ENCODE measurements around the gene HDLBP.
"Not testable (repeated sequence)": the region's sequence is repeated elsewhere in the genome, so short reads cannot be mapped to it uniquely, and the experiment has no call there.

The HDLBP gene

GRCh38 chr2:241330616-241330981 is 15.1 kb upstream of the HDLBP start:
- no peak for DNase-seq (ENCODE audit: extremely low read depth in 1 of 2, low read depth in 1 of 2)

DNA sequence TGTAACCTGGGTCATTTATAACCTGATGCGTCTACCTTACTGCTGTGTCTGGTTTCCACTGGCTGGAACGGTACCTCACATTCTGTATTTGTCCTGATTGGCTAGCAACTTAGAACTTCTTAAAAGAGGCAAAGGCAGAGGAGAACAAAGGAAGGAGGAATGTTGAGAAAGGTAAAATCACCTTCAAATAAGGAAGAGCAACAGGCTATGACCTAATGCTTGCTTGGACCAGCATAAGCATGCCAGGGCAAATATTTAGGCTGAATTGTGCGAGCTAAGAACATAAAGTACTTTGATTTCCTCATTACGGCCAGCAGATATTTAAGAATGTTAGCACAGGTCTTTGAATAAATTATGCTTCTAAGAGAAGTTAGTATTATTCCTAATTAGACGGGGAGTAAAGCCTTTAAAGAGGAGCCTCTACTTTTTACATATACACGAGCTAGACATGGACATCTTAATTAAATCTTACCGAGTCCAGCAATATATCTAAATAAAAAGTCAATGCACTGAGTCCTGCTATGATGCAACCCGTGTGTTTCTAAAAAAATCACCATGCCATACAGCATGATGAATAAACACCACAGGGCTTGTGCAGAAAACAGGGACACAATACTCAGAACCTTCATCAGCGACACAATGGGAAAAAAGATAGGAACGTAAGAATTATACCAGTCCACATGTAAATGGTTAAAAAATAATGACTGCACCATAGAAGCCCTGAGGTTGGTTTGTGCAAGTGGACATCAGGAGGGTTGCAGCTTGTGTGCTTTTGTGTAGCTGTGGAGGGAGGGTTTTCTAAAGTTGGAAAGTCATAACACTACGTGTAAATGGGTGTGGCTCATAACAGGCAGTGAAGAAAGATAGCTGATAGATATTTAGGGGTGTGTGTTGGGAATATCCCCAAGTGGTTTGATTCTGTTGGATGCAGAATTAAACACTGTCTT is 14.5 kb upstream of the HDLBP start:
- DNase-seq (ENCODE audit: extremely low read depth in 1 of 2, low read depth in 1 of 2) = no peak

DNA sequence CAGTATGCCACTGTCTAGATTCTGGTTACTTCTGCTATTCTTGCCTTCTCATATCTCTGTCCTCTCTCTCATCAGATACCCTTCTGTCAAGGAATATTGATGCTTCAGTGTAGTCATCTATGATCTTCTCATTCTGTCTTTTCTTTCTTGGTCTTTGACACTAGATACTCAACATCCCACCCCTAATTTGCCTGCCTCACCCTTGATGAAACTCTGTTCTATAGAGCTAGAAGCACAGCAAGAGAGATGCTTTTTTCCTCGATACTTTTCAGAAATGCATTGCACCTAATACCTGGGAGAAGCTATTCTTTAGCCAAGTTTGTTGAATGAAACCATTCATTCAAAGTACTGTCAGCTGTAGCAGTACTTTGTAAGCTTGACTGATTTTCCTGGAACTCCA is 9.8 kb upstream of the HDLBP start:
- DNase-seq (ENCODE audit: extremely low read depth in 1 of 2, low read depth in 1 of 2) = no peak

DNA sequence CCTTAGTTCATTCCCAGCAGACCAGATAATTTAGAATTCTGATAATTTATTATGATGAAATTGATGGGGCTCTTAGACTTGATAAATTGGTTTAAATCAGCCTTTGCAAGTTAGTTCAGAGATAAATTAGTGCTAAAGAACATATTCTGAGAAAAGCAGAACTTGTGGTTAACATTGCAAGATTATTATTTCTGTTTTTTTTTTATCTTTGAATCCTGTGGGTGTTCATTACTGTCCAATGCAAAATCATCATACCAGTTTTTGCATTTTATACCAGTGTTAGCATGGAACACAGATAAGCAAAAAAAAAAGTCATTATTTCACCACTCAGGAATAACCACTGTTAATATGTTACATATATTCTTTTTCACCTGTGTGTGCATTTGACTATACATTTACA is 9.3 kb upstream of the HDLBP start:
- DNase-seq (ENCODE audit: extremely low read depth in 1 of 2, low read depth in 1 of 2) = no peak

DNA sequence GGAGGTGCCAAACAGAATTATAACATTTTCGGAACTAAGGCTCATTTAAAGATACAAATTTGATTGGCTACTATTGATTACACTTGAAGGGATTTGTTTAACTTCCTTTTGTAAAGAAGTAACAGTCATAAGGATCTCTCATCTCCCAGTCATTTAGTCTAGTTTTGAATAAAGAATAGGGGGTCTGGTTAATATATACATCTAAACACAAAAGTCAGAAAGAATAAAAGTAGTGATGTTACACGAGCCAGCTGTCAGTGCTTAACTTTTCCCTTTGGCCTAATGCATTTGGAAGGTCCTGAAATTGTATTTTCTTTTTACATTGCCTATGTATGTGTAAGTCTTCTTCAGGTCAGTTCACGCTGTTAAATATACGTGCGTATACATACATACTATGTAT is 8.3 kb upstream of the HDLBP start:
- no peak for DNase-seq (ENCODE audit: extremely low read depth in 1 of 2, low read depth in 1 of 2)

GRCh38 chr2:241321886-241322285 is 6.4 kb upstream of the HDLBP start:
- DNase-seq (ENCODE audit: extremely low read depth in 1 of 2, low read depth in 1 of 2) = no peak

DNA sequence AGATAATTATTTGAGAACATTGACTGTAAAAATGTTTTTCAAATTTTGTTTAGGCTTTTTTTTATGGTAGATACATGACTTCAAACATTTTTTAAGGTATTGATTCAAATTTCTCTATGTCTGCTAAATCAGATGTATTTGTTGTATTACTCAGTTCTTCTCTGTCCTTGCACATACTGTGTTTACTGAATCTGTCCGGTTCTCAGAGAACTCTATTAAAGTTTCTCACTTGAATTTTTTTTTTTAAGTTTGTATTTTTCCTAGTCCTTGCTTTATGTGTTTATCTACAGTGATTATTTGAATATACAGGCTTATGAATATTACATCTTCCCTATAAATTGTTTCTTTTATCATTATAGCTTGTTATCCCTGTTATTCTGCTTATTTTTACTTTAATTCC is 5.6 kb upstream of the HDLBP start:
- DNase-seq (ENCODE audit: extremely low read depth in 1 of 2, low read depth in 1 of 2) = no peak

DNA sequence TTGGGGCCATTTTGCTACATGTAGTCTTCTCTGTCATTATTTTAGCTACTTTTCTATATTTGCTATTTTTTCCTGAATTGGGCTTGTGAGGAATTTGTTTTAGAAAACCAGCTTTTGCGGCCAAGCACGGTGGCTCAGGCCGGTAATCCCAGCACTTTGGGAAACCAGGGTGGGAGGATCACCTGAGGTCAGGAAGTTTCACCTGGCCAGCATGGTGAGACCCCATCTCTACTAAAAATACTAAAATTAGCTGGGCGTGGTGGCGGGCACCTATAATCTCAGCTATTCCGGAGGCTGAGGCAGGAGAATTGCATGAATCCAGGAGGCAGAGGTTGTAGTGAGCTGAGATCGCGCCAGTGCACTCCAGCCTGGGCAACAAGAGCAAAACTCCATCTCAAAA is 4.9 kb upstream of the HDLBP start:
- DNase-seq (ENCODE audit: extremely low read depth in 1 of 2, low read depth in 1 of 2) = no peak

GRCh38 chr2:241318830-241319229 is 3.4 kb upstream of the HDLBP start:
- not testable (repeated sequence) for DNase-seq (ENCODE audit: extremely low read depth in 1 of 2, low read depth in 1 of 2)

DNA sequence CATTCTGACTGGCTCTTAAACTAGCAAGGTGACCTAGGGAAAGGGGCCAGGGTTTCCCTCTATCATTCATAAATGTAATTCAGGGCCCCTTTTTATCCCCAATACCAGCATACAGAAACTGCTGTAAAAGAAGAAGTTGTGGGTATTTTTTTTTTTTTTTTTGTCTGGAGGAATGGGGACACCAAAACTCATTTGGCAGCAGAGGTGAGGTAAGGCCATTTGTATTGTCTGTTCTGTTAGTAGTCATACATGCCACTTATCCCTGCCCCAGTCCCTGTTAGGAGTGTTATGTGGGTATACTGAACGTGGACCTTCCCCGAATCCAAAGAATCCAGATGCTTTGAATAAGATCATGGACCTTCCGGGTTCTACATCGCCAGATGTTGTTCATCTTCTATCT is 1.9 kb upstream of the HDLBP start:
- no peak for DNase-seq (ENCODE audit: extremely low read depth in 1 of 2, low read depth in 1 of 2)

GRCh38 chr2:241316825-241317224 is 1.4 kb upstream of the HDLBP start:
- DNase-seq (ENCODE audit: extremely low read depth in 1 of 2, low read depth in 1 of 2) = no peak

DNA sequence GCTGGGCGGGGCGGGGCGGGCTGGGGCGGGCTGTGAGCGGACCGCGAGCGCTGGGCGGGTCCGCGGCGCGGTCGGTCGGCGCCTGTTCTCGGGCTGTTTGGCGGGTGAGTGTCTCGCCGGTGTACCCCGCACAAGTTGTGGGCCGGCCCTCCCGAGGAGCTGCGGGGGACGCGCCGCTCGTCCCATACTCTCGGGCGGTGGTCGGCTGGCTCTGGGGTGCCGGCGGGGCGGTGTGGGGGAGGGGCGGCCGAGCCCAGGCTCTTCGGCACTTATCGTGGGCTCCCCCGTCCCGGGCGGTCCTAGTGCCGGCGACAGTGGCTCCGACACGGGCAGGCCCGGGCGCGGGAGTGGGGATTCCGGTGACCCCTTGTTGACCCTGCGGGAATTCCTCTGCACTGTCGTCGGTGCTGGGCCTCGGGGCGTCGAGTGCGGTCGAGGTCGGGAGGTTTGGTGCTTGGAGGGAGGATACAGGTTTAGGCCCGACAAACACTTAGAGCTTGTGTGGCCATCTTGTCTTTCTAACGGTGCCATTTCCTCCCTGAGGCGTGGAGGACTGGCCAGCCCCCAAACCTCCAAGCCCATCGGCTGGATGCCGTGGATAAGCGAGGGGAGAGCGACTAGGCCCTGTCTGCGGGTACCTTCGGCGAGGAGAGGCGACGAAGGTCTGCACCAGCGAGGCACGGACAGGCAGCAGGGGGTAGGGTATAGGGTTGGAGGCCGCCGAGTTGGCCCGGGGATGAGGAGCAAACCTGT is 583 bp upstream of the HDLBP start, which contains the start of gene SEPTIN2:
TSS of gene SEPTIN2 (plus strand) at position 47 of the 753 bp plus-strand sequence. CDS start 8,308 bp downstream, outside the sequence.
- DNase-seq (ENCODE audit: extremely low read depth in 1 of 2, low read depth in 1 of 2) = peak; percentile 47 to 66

DNA sequence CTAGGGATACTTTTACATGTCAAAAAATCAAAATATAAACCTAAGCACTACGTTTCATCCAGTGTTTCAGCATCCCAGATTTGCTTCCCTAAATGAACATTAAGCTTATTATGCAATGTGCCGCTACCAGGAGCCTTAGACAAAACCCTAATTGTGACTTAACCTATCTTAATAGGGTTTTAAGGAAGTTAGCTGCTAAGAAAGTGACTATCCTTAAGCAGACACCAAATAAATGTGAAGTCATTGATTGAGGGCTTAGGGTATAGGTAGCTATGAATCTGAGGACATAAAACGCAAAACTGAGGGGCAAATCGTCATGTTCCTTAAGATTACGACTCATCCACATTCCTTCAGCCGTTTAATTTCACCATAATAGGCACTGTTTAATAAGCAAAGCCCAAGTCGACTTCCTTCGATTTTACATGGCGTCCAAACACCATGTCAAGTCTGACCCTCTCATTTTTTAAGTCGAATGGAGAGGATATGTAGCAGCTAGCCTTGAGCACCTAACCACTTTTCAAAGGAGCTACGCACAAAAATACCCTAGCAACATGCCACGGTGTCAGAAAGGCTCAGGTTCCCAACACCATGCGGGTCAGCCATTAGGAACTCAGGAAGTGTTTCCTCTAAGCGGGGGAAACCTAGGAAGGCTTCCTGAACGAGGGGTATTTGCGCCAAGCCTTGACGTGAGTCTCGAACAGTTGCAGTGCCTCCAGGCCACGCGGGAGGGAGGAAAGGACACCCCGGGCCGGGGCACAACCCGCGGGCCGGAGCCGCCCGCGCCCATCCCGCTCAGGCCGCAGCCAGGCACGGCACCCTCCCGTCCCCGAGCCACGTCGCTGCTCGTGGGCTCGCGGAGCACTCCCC is 1.0 kb downstream of the HDLBP start:
- DNase-seq (ENCODE audit: extremely low read depth in 1 of 2, low read depth in 1 of 2) = no peak

DNA sequence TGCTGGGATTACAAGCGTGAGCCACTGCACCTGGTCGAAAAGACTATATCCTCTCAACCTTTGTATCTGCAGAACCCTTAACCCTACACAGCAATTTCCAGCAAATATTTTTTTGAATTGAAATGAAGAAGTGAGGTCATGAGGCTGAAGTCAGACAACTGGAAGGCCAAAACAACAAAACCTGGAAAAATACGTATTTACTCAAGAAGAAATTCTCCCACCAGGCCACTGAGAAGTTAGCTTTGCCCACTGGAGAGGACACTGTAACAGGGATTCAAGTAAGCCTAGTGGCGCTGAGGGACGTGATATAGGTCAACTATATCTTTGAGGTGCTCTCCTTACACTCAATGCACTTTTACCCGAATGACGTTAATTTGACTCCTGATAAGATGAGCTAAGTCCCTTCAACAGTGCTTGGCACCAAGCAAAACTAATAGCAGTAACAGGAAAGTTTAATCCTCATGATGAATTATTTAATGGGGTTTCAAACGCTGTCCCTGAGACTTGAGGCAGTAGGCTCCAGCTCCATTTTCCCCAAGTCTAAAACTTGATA is 1.9 kb downstream of the HDLBP start:
- DNase-seq (ENCODE audit: extremely low read depth in 1 of 2, low read depth in 1 of 2) = no peak

- DNase-seq (ENCODE audit: extremely low read depth in 1 of 2, low read depth in 1 of 2) = no peak
Measured at GRCh38 chr2:241312082-241312481, 3.4 kb downstream of the HDLBP start.

DNA sequence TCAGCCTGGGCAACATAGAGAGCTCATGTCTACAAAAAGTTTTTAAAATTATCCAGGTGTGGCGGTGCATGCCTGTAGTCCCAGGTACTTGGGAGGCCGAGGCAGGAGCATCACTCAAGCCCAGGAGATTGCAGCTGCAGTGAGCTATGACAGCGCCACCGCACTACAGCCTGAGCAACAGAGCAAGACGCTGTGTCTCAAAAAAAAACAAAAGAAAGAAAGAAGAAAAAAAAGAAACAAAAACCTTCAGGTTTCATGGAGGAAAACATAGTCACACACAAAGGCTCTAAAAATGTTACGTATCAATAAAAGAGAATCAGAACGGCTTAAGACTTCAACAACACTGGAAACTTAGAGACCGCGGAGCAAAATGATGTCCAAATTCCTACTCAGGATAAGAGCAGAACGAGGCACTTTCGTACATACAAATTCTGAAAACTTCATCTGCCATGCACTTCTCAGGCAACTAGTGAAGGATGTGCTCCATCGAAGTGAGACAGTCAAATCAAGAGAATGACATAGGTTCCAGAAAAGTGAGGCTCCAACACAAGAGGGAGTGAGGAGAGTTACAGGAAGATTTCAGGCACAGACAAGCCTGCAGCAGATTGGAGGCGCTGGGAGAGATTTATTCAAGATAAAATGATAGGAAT is 4.4 kb downstream of the HDLBP start:
- DNase-seq (ENCODE audit: extremely low read depth in 1 of 2, low read depth in 1 of 2) = no peak

- DNase-seq (ENCODE audit: extremely low read depth in 1 of 2, low read depth in 1 of 2) = peak in 1 of 2 donors; percentile 66
Measured at GRCh38 chr2:241309684-241310117, 5.8 kb downstream of the HDLBP start.

DNA sequence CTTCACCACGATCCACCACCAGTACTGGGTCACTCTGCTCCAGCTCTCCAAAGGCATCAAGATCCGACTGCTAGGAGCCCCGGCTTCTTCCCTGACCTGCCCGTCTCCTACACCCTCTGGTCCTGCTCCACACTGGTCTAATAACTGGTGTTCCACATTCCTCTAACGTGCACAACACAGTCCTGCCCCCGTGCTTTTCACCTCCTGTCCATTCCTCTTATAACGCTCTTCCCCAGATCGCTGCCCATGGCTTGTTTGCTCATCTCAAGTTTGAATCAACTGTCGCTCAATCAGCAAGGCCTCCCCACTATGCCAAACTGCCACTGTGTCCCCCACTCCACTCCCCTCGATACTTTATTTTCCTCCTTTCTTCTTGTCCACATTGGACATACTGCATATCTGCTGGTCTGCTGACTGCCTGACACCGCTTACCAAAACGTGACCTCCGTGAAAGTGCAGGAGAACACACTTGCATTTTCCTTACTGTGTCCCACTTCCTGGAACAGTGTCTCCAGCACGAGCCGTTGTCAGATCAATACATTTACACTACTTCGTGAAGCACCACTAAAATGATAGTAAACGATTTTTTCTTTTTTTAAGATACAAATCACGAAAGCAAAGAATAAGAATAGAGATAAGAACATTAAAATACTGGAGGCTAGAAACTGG is 6.5 kb downstream of the HDLBP start:
- DNase-seq (ENCODE audit: extremely low read depth in 1 of 2, low read depth in 1 of 2) = no peak

- no peak for DNase-seq (ENCODE audit: extremely low read depth in 1 of 2, low read depth in 1 of 2)
Measured at GRCh38 chr2:241308267-241308666, 7.2 kb downstream of the HDLBP start.

DNA sequence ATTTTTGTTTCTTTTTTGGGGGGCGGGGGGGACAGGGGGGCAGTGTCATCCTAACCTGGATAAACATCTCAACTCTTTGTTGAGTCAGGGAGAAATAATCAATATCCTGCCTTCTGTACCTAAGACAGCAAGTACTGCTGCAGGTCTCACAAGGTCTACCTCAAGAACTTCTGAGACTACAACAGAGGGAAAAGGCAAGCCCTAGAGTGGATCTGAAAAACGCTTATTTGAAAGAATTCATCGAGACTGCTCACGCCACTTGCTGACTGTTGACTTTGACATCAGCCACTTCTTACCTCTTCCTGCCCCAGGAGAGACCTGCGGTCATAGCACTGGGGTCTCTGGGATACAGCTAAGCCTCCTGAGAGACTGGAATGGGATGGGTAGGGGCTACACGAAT is 8.4 kb downstream of the HDLBP start:
- DNase-seq (ENCODE audit: extremely low read depth in 1 of 2, low read depth in 1 of 2) = no peak

Measured in stimulated activated CD8-positive, alpha-beta memory T cell treated with anti-CD3 and anti-CD28 coated beads, Interleukin-7, amount 100 ng/mL, for 48 hours (primary cell).